Activated naive CD4-positive, alpha-beta T cell treated with anti-CD3 and anti-CD28 coated beads for 36 hours (primary cell): ENCODE results near the gene BMF. TPM values are rescaled to one million over a fixed set of nuclear protein-coding genes. Genes with fewer than 3 reads are reported as not detected.
A peak's percentile ranks its signal among the peaks of the same experiment; 100 is the strongest.

Experiments
- CTCF ChIA-PET: fragments of 350-600 bp; sonication (Branson Sonifier 250); formaldehyde crosslinking; loops from one replicate; lab custom pipeline; 2021; ENCODE audit warnings: antibody characterized with exemption; lab: Charles Lee
- DNase-seq: peaks from one replicate; pipeline ENCODE4 v3.0.0-alpha.2; 2020
- H3K27ac Mint-ChIP-seq: one replicate; pipeline ENCODE4 v1.8.0; 2021; ENCODE audit warnings: mild to moderate bottlenecking, mixed read lengths
- H3K27me3 Mint-ChIP-seq: one replicate; pipeline ENCODE4 v1.8.0; 2021; ENCODE audit warnings: low read depth, mixed read lengths
- H3K36me3 Mint-ChIP-seq: one replicate; pipeline ENCODE4 v1.8.0; 2021; ENCODE audit warnings: low read depth, mixed read lengths
- H3K4me1 Mint-ChIP-seq: one replicate; pipeline ENCODE4 v1.8.0; 2021; ENCODE audit warnings: low read depth, mixed read lengths
- H3K4me3 Mint-ChIP-seq: one replicate; pipeline ENCODE4 v1.8.0; 2021; ENCODE audit warnings: mild to moderate bottlenecking, moderate library complexity, mixed read lengths
- H3K9me3 Mint-ChIP-seq: one replicate; pipeline ENCODE4 v1.8.0; 2021; ENCODE audit warnings: mixed read lengths
- intact Hi-C: fragments of 100-400 bp; cut with micrococcal nuclease; formaldehyde crosslinking; loops from one replicate; pipeline ENCODE4 v1.15.1; 2023
- total RNA-seq, 2 experiments: library from RNA; stranded (reverse); gene quantifications; one replicate each; pipeline ENCODE4 v1.2.3, GENCODE V29; 2021

Gene BMF
- total RNA-seq, 2 experiments from 2014 or later = 9.4 to 10.3 TPM

GRCh38 chr15:40054605-40054854 is 54.1 kb downstream of the BMF start:
- no peak for DNase-seq
- intact Hi-C loops = no loop called here
- Mint-ChIP-seq H3K4me3 (no peak overlapping the region), H3K36me3 (no peaks in the 10 kb centered on the region), H3K9me3 (no peaks in the 10 kb centered on the region), H3K27ac (peak overlapping the region; percentile 54), H3K27me3 (no peaks in the 10 kb centered on the region), H3K4me1 (peaks cover 58% of the 10 kb centered on the region)
- CTCF ChIA-PET = interaction anchor here (1.1 to 3.7 kb wide), 4 partner anchors 9 to 51 kb away, joined by 3 to 25 read pairs (median 6); no protein-coding TSS in a partner anchor

DNA sequence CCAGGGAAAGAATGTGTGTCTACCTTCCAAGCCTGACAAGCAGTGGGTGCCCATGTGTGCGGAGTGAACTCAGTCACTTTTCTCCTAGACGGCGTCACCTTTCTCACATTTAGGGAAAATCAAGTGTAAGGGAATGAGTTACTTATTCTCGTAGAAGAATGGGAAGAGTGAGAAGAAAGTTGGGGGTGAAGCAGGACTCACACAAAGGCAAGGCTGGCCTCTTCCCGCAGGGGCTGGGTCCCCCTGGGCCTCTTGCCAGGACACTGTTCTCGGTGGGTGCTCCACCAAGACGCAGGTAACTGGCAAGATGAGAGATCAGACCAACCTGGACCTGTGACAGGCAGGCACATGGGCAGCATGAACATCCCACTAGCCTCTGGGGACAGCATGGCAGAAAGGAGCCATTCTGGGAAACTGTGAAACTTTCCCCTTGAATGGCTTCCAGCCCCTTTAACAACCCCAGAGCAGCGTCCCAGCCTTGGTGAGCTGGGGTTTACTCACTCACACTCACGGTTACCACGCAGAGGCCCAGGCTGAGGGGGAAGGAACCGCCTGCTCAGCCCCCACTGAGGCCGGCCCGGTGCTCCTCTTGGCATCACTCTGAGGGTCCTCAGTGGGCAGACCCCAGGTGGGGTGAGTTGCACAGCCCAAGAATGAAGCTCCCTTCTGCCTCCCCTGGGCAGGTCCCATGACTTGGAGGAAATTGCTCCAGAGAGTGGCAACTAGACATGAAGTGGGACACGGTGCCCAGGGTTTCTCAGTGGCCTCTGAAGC is 54.7 kb downstream of the BMF start:
- CTCF ChIA-PET = interaction anchor here (0.5 to 3.7 kb wide), 5 partner anchors 8 to 389 kb away, joined by 3 to 25 read pairs (median 5); no protein-coding TSS in a partner anchor
- Mint-ChIP-seq H3K4me1 (peaks cover 63% of the 10 kb centered on the region), H3K4me3 (no peak overlapping the region), H3K27ac (peak overlapping the region; percentile 54), H3K27me3 (no peaks in the 10 kb centered on the region), H3K9me3 (no peaks in the 10 kb centered on the region), H3K36me3 (no peaks in the 10 kb centered on the region)
- intact Hi-C loops = no loop called here
- peak; percentile 56 for DNase-seq

DNA sequence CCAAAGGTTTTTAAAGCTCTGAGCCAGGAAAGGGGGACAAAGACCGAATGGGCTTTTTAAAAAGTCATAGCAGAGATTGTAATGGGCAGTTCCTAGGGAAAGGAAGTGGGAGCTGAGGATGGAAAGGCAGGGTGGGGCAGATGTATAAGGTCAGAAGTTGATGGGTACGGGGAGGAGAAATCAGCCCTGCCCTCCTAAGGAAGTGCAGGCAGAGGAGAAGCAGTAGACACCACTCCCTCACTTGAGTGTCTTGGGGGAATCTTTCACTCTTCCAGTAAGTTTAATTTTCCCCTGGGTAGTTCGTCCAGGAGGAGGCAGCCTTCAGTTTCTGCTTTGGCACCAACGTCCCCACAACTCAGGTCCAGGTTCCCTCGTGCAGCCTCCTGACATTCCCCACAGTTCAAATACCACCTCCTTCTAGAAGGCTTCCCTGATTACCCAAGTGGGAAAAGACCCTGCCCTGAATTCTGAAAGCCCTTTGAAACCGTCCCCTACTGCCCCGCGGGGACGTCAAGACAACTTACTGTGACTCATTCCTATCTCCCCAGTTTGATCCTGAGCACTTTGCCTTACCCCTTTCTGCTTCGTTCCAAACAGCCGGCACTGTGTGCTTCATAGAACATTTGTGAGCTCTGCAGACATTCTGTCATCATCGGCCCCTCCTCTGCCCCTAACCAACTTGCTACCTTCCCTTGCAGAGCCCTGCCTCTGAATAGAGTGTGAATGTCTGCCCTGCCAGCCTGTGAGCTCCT is 55.4 kb downstream of the BMF start:
- H3K4me3 Mint-ChIP-seq = no peak overlapping the region
- no peaks in the 10 kb centered on the region for H3K27me3 Mint-ChIP-seq
- H3K4me1 Mint-ChIP-seq = peaks cover 63% of the 10 kb centered on the region
- no peak overlapping the region for H3K27ac Mint-ChIP-seq
- H3K9me3 Mint-ChIP-seq = no peaks in the 10 kb centered on the region
- H3K36me3 Mint-ChIP-seq = no peaks in the 10 kb centered on the region
- CTCF ChIA-PET = interaction anchor here (0.5 to 3.7 kb wide), 4 partner anchors 8 to 390 kb away, joined by 3 to 25 read pairs (median 6); no protein-coding TSS in a partner anchor
- DNase-seq = no peak
- intact Hi-C loops = no loop called here

DNA sequence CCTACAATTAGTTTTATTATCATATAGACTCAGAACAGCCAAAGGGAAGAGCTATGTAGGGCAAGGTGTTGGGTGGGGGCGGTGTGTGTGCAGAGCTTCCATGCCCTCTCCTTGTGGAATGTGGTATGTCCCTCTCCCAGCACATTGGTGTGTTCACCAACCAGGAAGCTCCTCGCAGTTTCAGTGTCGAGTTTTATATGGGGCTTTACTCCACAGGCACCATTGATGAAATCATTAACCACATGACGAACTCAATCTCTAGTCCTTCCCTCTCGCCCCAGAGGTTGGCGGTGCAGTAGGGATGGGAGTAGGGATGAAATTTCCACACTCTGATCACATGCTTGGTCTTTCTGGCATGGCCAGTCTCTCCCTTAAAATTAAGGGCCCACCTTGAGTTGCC is 56.1 kb downstream of the BMF start:
- DNase-seq = no peak
- Mint-ChIP-seq H3K27ac (no peak overlapping the region), H3K4me3 (no peak overlapping the region), H3K9me3 (no peaks in the 10 kb centered on the region), H3K4me1 (peaks cover 63% of the 10 kb centered on the region), H3K27me3 (no peaks in the 10 kb centered on the region), H3K36me3 (peaks cover 4% of the 10 kb centered on the region)
- intact Hi-C loops = no loop called here
- CTCF ChIA-PET = interaction anchor here (0.5 to 3.7 kb wide), 2 partner anchors 39 to 53 kb away, joined by 3 to 25 read pairs; no protein-coding TSS in a partner anchor

DNA sequence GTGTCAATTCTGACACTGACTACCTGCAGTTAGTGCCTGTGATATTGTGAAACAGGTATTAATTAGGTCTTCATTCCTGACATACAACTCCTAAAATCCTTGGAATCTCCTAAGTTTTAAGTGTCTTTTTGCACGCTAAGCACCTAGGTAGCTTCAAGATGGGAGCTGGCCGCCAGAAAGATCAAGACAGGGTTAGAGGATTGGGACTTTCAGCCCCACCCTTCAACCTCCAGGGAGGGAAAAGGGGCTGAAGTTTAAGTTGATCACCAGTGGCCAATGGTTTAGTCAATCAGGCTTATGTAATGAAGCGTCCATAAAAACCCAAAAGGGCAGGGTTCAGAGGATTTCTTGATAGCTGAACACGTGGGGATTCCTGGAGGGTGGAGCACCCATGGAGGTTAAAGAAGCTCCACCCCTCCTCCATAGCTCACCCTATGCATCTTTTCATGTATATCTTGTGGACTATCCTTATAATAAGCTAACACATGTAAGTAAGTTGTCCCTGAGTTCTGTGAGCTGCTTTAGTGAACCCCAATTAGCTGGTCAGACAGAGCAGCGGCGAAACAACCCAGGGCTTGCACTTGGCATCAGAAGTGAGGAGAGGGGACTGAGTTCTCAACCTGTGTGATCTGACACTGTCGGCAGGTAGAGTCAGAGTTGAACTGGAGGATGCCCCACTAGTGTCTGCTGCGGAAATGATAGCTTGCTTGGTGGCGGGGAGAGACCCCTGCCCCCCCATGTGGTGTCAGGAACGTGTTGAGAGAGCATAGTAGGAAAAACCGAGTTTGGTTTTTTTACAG is 56.9 kb downstream of the BMF start:
- H3K27me3 Mint-ChIP-seq = no peaks in the 10 kb centered on the region
- no peaks in the 10 kb centered on the region for H3K9me3 Mint-ChIP-seq
- CTCF ChIA-PET = interaction anchor here (0.5 to 3.7 kb wide), 5 partner anchors 40 to 223 kb away, joined by 3 to 25 read pairs (median 4); no protein-coding TSS in a partner anchor
- intact Hi-C loops = no loop called here
- H3K4me3 Mint-ChIP-seq = no peak overlapping the region
- no peak for DNase-seq
- no peak overlapping the region for H3K27ac Mint-ChIP-seq
- peaks cover 4% of the 10 kb centered on the region for H3K36me3 Mint-ChIP-seq
- H3K4me1 Mint-ChIP-seq = peaks cover 71% of the 10 kb centered on the region

DNA sequence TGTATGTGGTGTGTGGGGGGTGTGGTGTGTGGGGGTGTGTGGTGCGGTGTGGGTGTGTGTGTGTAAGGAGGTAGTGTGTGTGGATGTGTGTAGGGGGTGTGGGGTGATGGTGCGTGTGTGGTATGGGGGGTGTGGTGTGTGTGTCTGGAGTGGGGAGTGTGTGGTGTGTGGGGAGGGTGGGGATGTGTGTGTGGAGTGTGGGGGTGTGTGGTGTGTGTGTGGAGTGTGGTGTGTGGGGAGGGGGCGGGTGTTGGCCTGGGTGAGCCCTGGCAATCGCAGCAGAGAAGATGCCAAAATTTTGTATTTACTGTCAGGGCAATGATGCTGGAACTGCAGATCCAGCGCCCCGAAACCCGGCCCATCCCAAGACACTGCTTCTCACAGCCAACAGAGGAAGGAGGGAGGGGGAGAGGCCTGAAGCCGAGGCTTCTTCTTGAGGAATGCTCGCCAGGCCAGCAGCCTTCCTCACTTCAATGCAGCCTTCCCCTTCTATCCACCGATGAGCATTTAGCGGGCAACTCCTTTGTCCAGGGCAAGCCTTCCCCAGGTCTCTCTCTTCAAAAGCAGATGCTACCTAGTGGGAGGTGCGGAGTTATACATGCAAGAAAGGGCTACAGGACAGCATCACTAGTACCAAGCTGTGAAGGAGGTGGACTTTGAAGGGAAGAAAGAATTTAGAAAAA is 57.8 kb downstream of the BMF start:
- DNase-seq = no peak
- no peaks in the 10 kb centered on the region for H3K27me3 Mint-ChIP-seq
- CTCF ChIA-PET = interaction anchor here (0.6 kb wide), 1 partner anchor 70 kb away, joined by 4 read pairs; no protein-coding TSS in a partner anchor

GRCh38 chr15:40048926-40049475 is 59.7 kb downstream of the BMF start:
- Mint-ChIP-seq H3K36me3 (peaks cover 4% of the 10 kb centered on the region), H3K27ac (peak overlapping the region; percentile 28), H3K27me3 (no peaks in the 10 kb centered on the region), H3K4me1 (peaks cover 76% of the 10 kb centered on the region), H3K9me3 (no peaks in the 10 kb centered on the region), H3K4me3 (no peak overlapping the region)
- no peak for DNase-seq
- intact Hi-C loops = loop anchor here (5.0 to 10.0 kb wide), 3 partner anchors 273 to 1494 kb away; partner anchors contain the start of genes INAFM2 and IVD
- CTCF ChIA-PET = interaction anchor here (0.6 to 5.7 kb wide), 9 partner anchors 10 to 274 kb away, joined by 3 to 181 read pairs (median 4); partner anchors contain the start of genes BMF and INAFM2

More for the DNA sequence above, 57.8 kb downstream of the BMF start:
- Mint-ChIP-seq H3K9me3 (no peaks in the 10 kb centered on the region), H3K4me3 (no peak overlapping the region), H3K4me1 (peaks cover 76% of the 10 kb centered on the region), H3K36me3 (peaks cover 4% of the 10 kb centered on the region), H3K27ac (no peak overlapping the region)
- intact Hi-C loops = no loop called here

GRCh38 chr15:40048211-40048792 is 60.4 kb downstream of the BMF start:
- DNase-seq = peak; percentile 51
- H3K4me1 Mint-ChIP-seq = peaks cover 70% of the 10 kb centered on the region
- H3K4me3 Mint-ChIP-seq = peak overlapping the region; percentile 48
- CTCF ChIA-PET = interaction anchor here (0.6 to 6.5 kb wide), 13 partner anchors 10 to 275 kb away, joined by 3 to 181 read pairs (median 4); partner anchors contain the start of genes BMF and INAFM2
- H3K27me3 Mint-ChIP-seq = no peaks in the 10 kb centered on the region
- H3K9me3 Mint-ChIP-seq = no peaks in the 10 kb centered on the region
- intact Hi-C loops = loop anchor here (5.0 to 10.0 kb wide), 3 partner anchors 274 to 1494 kb away; partner anchors contain the start of genes INAFM2 and IVD
- H3K36me3 Mint-ChIP-seq = peaks cover 4% of the 10 kb centered on the region
- H3K27ac Mint-ChIP-seq = peak overlapping the region; percentile 92

- Mint-ChIP-seq H3K36me3 (peaks cover 4% of the 10 kb centered on the region), H3K27ac (peak overlapping the region; percentile 92), H3K9me3 (no peaks in the 10 kb centered on the region), H3K27me3 (no peaks in the 10 kb centered on the region), H3K4me1 (peaks cover 67% of the 10 kb centered on the region), H3K4me3 (peak overlapping the region; percentile 48)
- CTCF ChIA-PET = interaction anchor here (0.7 to 6.5 kb wide), 16 partner anchors 8 to 289 kb away, joined by 3 to 181 read pairs (median 4); partner anchors contain the start of gene BMF
- DNase-seq = peak; percentile 92
- intact Hi-C loops = loop anchor here (1.0 to 10.0 kb wide), 10 partner anchors 8 to 1493 kb away; partner anchors contain the start of genes BUB1B, FSIP1, INAFM2 and IVD
Measured at GRCh38 chr15:40047415-40048210, 61.1 kb downstream of the BMF start.
